NCI-H510A treated with DMSO at 0.1 percent for 48 hours (cell line): ENCODE data around the gene SNAP29.
"Not testable (repeated sequence)": the region's sequence is repeated elsewhere in the genome, so short reads cannot be mapped to it uniquely, and the experiment has no call there.

Source experiments
- DNase-seq: peaks from one replicate; lab custom pipeline; 2025; lab: John Stamatoyannopoulos, UW

Gene SNAP29

GRCh38 chr22:20858615-20859416 lies at the start of gene SNAP29, which contains the start of gene PI4KA:
SNAP29 (plus strand) TSS chr22:20859007; CDS start chr22:20859111, 104 bp downstream.
PI4KA (minus strand) TSS chr22:20858811; CDS start chr22:20858725, 86 bp downstream.
- peak; percentile 84 for DNase-seq

DNA sequence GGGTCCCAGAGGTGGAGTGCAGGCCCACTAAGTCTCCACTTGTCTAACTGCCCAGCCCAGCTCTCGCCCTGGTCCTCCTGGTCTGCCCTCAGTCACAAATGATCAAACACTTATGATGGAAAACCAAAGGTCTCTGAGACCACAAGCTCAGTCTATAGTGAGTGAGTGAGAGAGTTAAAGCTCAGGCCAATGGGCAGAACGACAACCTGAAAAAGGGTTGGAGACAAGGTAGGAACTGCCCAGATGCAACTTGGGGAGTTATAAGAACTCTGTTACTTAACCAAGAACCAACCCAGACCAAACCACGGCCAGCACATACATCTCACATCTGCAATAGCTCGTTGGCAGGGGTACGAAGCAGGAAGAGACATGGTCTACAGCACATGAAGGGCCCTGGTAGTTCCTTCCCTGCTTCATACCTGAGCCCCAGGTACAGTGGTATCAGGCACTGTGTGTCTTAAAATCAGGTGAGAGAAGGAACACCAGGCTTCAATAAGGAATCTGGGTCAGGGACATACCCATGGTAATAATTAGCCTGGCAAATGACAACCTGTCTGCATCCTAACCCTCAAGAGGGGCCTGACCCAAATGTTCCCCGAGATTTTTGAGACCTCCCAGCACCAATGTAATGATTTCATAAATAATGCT lies 49.1 kb upstream of the SNAP29 start:
- no peak for DNase-seq

DNA sequence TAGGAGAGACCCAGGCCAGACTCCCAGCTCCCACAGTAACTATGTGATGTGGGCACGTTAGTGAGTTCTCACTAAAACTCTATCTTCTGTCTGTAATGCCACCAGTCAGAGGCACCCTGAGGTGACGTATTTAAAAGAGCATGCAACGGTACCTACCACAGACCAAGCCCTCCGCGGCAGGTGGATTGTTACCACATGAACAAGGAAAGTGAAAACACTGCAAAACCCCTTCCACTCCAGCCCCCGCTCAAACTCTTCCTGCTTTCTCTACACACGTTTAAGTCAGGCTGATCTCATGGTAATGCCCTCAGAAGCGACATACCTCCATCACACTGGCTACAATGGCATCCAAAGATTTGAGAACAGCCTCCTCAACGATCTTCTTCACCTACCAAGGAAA lies 48.2 kb upstream of the SNAP29 start:
- DNase-seq = no peak

DNA sequence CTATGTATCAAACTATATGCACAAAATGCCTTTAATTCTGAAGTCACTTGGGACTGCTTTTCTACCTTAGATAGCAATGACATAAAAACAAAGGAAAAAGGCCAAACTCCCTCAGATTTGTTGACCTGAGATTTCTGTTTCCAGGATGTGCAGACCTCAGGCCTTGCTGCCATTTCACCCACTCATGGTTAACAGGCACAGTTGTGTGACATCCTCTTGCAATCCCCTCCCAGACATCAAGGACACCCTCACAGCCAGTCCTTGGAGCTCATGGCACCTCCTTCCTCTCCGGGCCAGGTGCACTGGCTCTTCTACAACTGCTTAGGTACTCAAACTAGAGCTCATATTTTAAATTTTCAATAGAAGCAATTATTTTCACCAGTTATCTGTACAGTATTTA lies 47.6 kb upstream of the SNAP29 start:
- DNase-seq = no peak

- DNase-seq = no peak
These were observed 46.7 kb upstream of the SNAP29 start for GRCh38 chr22:20811971-20812660.

GRCh38 chr22:20813056-20813455 lies 45.8 kb upstream of the SNAP29 start:
- no peak for DNase-seq

GRCh38 chr22:20814221-20814808 lies 44.5 kb upstream of the SNAP29 start:
- DNase-seq = no peak

- DNase-seq = no peak
These were observed 43.2 kb upstream of the SNAP29 start for GRCh38 chr22:20815477-20816050.

DNA sequence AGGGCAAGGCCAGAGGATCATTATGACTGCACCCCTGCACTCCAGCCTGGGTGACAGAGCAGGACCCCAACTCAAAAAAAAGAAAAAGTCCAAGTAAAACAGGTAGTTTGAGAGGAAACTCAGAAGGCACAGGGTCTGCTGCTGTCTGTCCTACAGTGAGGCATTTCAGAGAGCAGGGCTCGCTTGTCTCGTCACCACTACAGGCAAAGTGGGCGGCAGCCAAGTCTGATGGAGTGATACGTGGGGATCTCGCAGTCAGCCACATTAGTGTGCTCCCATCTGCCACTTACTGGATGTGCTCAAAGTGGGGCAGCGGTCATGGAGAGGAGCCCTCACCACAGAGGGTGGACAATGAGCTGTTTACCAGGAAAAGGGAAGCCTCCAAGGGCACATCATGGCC lies 42.2 kb upstream of the SNAP29 start:
- DNase-seq = no peak

DNA sequence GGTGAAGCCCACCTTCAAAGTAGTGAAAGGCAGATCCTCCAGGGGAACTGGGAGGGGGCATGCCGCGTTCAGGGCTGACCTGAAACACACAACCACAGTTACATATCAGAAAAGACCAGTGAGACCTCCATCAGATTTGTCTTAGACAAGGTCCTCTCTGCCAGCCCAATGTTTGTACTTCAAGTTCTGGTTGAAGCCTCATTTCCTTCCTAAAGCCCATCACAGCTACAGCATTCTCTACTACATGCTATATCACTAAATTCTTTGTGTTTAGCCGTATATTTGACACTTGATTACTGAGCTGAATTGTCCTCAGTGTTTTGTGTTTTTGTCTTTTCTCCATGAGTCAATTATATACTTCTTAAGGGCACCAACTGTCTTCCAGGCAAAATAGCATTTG lies 40.3 kb upstream of the SNAP29 start:
- DNase-seq = no peak

GRCh38 chr22:20819471-20819870 lies 39.3 kb upstream of the SNAP29 start:
- no peak for DNase-seq

GRCh38 chr22:20821717-20822239 lies 37.0 kb upstream of the SNAP29 start:
- DNase-seq = not testable (repeated sequence)

DNA sequence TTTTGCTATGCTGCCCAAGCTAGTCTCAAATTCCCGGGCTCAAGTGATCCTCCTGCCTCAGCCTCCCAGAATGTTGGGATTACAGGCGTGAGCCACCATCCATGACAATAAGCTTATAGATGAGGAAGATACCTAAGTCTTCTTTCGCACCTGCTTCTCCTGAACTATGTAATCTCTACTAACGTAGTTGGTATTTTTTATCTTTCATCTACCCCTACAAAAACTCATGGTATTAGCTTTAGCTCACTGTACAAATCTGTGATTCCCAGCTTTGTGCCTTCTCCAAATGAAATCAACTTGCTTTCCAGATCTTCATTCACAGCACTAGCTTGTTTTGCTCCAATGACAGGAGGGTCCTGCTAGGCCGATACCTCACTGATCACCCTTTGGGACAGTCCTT lies 36.6 kb upstream of the SNAP29 start:
- DNase-seq = no peak

DNA sequence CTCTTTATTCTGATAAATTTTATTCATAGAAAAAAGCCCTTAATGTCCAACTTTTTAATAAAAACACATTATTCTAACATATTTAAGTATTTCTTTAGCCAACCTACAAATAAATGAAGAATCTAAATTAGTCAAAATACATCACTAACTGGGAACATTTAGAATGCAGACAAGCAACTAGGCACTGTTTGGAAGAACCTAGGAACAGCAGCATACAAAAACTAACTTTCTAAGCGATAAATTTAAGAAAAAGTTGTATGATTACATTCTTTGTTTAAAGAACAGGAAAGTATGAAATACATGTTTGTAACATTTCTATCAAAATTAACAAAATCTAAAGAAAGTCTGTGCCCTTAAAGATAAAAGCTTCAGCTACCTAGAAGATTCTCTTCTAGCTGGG lies 35.5 kb upstream of the SNAP29 start:
- no peak for DNase-seq

DNA sequence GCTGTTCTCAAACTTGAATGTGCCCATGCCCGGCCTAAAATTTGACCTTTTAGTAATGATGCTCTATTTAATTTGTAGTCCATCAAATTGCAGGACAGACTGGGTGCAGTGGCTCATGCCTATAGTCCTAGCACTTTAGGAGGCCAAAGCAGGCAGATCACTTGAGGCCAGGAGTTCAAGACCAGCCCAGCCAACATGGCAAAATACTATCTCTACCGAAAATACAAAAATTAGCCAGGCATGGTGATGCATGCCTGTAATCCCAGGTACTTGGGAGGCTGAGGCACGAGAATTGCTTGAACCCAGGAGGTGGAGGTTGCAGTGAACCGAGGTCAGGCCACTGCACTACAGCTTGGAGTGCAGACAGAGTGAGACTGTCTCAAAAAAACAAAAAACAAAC lies 33.6 kb upstream of the SNAP29 start:
- not testable (repeated sequence) for DNase-seq

DNA sequence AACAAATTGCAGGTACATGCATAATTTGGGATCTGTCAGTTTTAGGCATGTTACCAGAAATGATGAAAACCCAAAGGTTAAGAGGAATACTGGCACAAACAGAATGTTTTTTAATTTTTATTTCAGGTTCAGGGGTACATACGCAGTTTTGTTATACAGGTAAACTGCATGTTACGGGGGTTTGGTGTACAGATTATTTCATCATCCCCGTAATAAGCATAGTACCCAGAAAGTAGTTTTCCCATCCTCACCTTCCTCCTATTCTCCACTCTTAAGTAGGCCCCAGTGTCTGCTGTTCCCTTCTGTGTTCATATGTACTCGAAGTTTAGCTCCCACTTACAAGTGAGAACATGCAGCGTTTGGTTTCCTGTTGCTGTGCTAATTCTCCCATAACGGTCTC lies 33.2 kb upstream of the SNAP29 start:
- DNase-seq = no peak

GRCh38 chr22:20826373-20827152 lies 32.2 kb upstream of the SNAP29 start:
- DNase-seq = not testable (repeated sequence)

GRCh38 chr22:20829491-20830134 lies 29.2 kb upstream of the SNAP29 start:
- no peak for DNase-seq

GRCh38 chr22:20833225-20833665 lies 25.6 kb upstream of the SNAP29 start:
- no peak for DNase-seq

DNA sequence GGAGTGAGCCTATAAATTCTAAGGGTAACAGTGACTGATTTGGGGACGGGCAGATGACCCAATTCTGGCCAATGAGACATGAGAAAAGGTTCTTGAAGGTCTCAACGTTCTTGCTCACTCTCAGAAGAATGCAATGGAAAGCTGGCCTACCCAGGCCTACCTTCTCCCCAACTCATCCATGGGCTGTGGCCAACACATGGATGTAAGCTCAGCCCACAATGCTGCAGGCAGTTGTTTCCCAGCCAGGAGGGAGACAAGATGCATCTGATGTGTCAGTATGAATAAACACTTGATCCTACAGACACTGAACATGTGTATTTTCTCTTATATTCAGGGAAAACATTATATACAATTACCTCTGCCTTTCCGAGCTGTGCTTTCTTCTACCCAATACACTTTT lies 24.6 kb upstream of the SNAP29 start:
- DNase-seq = no peak
